BLaER1 treated with 17β-estradiol and CSF1 and Interleukin-3, amounts not matched to agents 10 nM and 100 nM (cell line): ENCODE results near the gene CASZ1.

Source experiments
- H3K27ac ChIP-seq, 11 experiments: shearing (Covaris generic); formaldehyde crosslinking; 2 replicates each; pipeline ENCODE4 v1.8.1; 2022
- H3K27me3 ChIP-seq, 11 experiments: shearing (Covaris generic); formaldehyde crosslinking; 2 replicates each; pipeline ENCODE4 v1.8.1; 2022
- H3K36me3 ChIP-seq, 11 experiments: shearing (Covaris generic); formaldehyde crosslinking; 2 replicates each; pipeline ENCODE4 v1.8.1; 2022
- H3K4me1 ChIP-seq, 10 experiments: shearing (Covaris generic); formaldehyde crosslinking; 2 replicates each; pipeline ENCODE4 v1.8.1; 2022
- H3K4me2 ChIP-seq, 11 experiments: shearing (Covaris generic); formaldehyde crosslinking; 2 replicates each; pipeline ENCODE4 v1.8.1; 2022
- H3K4me3 ChIP-seq, 10 experiments: shearing (Covaris generic); formaldehyde crosslinking; 2 replicates each; pipeline ENCODE4 v1.8.1; 2022
- H3K9ac ChIP-seq, 11 experiments: shearing (Covaris generic); formaldehyde crosslinking; 2 replicates each; pipeline ENCODE4 v1.8.1; 2022
- H3K9me3 ChIP-seq, 11 experiments: shearing (Covaris generic); formaldehyde crosslinking; replicated peaks in 1 of 11; 2 replicates each; pipeline ENCODE4 v1.8.1; 2022
- H4K20me1 ChIP-seq, 11 experiments: shearing (Covaris generic); formaldehyde crosslinking; 2 replicates each; pipeline ENCODE4 v1.8.1; 2022
- Cebpa-rat ChIP-seq, 11 experiments: shearing (Covaris generic); IDR thresholded peaks; 2 replicates each; pipeline ENCODE4 v1.8.1; 2022

CASZ1 gene

DNA sequence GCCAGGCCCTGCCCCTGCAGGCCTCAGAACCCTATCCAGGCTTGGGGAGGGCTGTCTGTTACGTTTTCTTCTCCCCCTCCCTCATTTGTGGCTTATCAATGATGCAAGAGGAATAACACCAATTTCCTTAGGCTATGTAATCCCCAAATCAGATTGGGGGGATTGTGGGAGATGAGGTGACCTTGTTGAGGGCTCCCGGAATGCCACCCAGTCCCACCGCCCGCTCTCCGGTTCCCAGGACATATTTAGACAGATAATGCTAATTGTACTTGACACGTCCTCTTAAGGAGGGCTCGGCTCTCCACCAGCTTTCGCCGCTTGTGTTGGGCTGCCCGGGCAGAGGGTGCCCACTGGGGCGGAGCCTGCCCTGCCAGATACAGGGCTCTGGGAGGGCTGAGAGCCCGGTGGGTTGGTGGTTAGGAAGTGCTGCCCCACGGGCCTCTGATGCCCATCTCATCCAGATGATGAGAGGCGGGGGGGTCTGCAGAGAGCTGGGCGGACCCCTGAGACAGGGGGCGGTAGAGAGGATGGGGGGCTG, 90.0 kb downstream of the CASZ1 start:
- no peak overlapping the region for H3K4me2 ChIP-seq
- H3K9ac ChIP-seq: no peak overlapping the region
- H3K4me1 ChIP-seq: peaks cover 0 to 8% (median 6%) of the 10 kb centered on the region in 10 experiments; a peak in 13 of 20 replicates
- H3K27ac ChIP-seq: no peak overlapping the region
- H3K27me3 ChIP-seq: no peaks in the 10 kb centered on the region
- TF ChIP-seq Cebpa-rat (IDR thresholded peaks at IDR 0.05): no peak
- H4K20me1 ChIP-seq: peaks cover 0 to 13% (median 0%) of the 10 kb centered on the region in 11 experiments; a peak in 3 of 22 replicates
- no peaks in the 10 kb centered on the region for H3K36me3 ChIP-seq
- H3K9me3 ChIP-seq: no peaks in the 10 kb centered on the region
- H3K4me3 ChIP-seq: no peak overlapping the region

DNA sequence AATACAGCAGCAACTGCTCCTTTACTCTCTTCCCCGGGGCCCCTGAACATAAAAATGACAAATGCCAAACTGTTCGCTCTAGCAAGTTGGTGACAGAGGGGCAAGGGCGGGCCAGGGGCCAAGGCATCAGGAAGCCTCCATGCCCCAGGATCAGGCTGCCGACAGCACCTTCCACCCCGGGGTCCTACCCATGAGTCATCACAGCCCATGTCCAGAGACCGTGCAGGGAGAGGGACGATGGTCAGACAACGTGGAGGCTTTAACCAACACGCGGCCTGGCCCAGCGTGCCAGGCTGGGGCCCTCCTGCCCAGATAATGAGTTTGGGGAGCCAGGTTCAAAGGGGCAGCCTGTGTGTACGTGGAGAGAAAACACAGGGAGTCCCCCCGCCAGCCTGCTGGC, 90.5 kb downstream of the CASZ1 start:
- Histone ChIP-seq H3K27me3 (no peaks in the 10 kb centered on the region), H3K4me2 (no peak overlapping the region), H4K20me1 (peaks cover 0 to 18% (median 0%) of the 10 kb centered on the region in 11 experiments; a peak in 3 of 22 replicates), H3K4me1 (peaks cover 0 to 13% (median 11%) of the 10 kb centered on the region in 10 experiments; a peak in 14 of 20 replicates), H3K4me3 (no peak overlapping the region), H3K9ac (no peak overlapping the region), H3K27ac (no peak overlapping the region), H3K36me3 (no peaks in the 10 kb centered on the region), H3K9me3 (no peaks in the 10 kb centered on the region)
- no peak for TF ChIP-seq Cebpa-rat (IDR thresholded peaks at IDR 0.05)

GRCh38 chr1:10704368-10704882, 92.0 kb downstream of the CASZ1 start:
- Histone ChIP-seq H3K36me3 (no peaks in the 10 kb centered on the region), H4K20me1 (peaks cover 0 to 22% (median 0%) of the 10 kb centered on the region in 11 experiments; a peak in 3 of 22 replicates), H3K9me3 (no peaks in the 10 kb centered on the region), H3K4me3 (no peak overlapping the region), H3K9ac (no peak overlapping the region), H3K27me3 (peaks cover 0 to 6% (median 0%) of the 10 kb centered on the region in 11 experiments; a peak in 1 of 22 replicates), H3K4me1 (peaks cover 0 to 25% (median 21%) of the 10 kb centered on the region in 10 experiments; a peak in 16 of 20 replicates), H3K4me2 (no peak overlapping the region), H3K27ac (no peak overlapping the region)
- no peak for TF ChIP-seq Cebpa-rat (IDR thresholded peaks at IDR 0.05)

- no peak for TF ChIP-seq Cebpa-rat (IDR thresholded peaks at IDR 0.05)
- H3K4me3 ChIP-seq: no peak overlapping the region
These were observed 92.7 kb downstream of the CASZ1 start for GRCh38 chr1:10703702-10704101.

DNA sequence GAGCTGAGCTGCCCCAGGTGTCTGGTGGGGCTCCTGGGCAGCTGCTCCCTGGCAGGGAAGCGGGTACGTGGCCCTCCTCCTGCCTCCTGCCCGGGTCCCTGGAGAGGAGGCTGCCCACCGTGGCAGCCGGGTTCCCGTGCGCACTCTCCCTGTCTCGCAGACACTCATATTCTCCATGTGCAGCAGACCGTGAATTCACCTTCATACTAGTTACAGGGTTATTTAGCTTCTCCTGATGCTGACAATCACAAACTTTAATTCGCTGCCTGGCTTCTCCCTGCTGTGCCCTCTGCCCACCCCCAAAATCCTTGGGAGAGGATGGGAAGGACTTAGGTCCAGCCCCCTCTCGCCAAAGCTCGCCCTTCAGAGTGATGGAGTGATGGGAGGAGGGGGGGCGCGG, 95.3 kb downstream of the CASZ1 start:
- no peak overlapping the region for H3K4me3 ChIP-seq
- H3K4me1 ChIP-seq: peaks cover 10 to 34% (median 32%) of the 10 kb centered on the region in 10 experiments
- peaks cover 0 to 21% (median 0%) of the 10 kb centered on the region in 11 experiments; a peak in 3 of 22 replicates for H4K20me1 ChIP-seq
- H3K4me2 ChIP-seq: peak overlapping the region in 8 of 11 experiments; percentile 33 to 69 (median 63); a peak in 14 of 22 replicates
- H3K36me3 ChIP-seq: no peaks in the 10 kb centered on the region
- no peak overlapping the region for H3K9ac ChIP-seq
- peaks cover 0 to 8% (median 0%) of the 10 kb centered on the region in 11 experiments; a peak in 5 of 22 replicates for H3K27me3 ChIP-seq
- no peak overlapping the region for H3K27ac ChIP-seq
- no peaks in the 10 kb centered on the region for H3K9me3 ChIP-seq
- TF ChIP-seq Cebpa-rat (IDR thresholded peaks at IDR 0.05): no peak

More at GRCh38 chr1:10703702-10704101, 92.7 kb downstream of the CASZ1 start:
- no peak overlapping the region for H3K9ac ChIP-seq
- H3K9me3 ChIP-seq: no peaks in the 10 kb centered on the region
- peaks cover 4 to 32% (median 28%) of the 10 kb centered on the region in 10 experiments for H3K4me1 ChIP-seq
- no peak overlapping the region for H3K4me2 ChIP-seq
- no peak overlapping the region for H3K27ac ChIP-seq
- H4K20me1 ChIP-seq: peaks cover 0 to 26% (median 0%) of the 10 kb centered on the region in 11 experiments; a peak in 3 of 22 replicates
- peaks cover 0 to 8% (median 0%) of the 10 kb centered on the region in 11 experiments; a peak in 1 of 22 replicates for H3K27me3 ChIP-seq
- no peaks in the 10 kb centered on the region for H3K36me3 ChIP-seq

DNA sequence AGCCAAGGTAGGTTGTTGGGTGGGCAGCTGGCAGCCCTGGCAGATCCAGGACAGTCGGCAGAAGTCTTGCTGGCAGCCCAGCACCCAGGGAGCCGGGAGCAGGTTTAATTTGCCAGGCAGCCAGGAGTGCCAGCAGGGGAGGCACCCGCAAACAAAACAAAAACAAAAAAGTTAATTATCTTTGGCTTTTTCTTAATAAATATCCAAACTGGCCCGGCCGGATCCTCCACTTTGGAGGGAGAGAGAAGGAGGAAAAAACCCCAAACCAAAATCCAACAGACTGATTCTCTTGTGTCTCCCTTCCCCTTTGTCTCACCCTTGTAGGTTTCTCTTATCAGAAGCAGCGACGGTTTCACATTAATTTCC, 97.0 kb downstream of the CASZ1 start:
- Histone ChIP-seq H3K27ac (no peak overlapping the region), H3K4me1 (peaks cover 10 to 40% (median 33%) of the 10 kb centered on the region in 10 experiments), H3K4me3 (no peak overlapping the region), H3K36me3 (no peaks in the 10 kb centered on the region), H4K20me1 (peaks cover 0 to 23% (median 0%) of the 10 kb centered on the region in 11 experiments; a peak in 3 of 22 replicates), H3K9me3 (no peaks in the 10 kb centered on the region), H3K27me3 (peaks cover 7 to 22% (median 13%) of the 10 kb centered on the region in 11 experiments), H3K9ac (no peak overlapping the region), H3K4me2 (peak overlapping the region in 9 of 11 experiments; percentile 11 to 56 (median 49); a peak in 15 of 22 replicates)
- TF ChIP-seq Cebpa-rat (IDR thresholded peaks at IDR 0.05): no peak

DNA sequence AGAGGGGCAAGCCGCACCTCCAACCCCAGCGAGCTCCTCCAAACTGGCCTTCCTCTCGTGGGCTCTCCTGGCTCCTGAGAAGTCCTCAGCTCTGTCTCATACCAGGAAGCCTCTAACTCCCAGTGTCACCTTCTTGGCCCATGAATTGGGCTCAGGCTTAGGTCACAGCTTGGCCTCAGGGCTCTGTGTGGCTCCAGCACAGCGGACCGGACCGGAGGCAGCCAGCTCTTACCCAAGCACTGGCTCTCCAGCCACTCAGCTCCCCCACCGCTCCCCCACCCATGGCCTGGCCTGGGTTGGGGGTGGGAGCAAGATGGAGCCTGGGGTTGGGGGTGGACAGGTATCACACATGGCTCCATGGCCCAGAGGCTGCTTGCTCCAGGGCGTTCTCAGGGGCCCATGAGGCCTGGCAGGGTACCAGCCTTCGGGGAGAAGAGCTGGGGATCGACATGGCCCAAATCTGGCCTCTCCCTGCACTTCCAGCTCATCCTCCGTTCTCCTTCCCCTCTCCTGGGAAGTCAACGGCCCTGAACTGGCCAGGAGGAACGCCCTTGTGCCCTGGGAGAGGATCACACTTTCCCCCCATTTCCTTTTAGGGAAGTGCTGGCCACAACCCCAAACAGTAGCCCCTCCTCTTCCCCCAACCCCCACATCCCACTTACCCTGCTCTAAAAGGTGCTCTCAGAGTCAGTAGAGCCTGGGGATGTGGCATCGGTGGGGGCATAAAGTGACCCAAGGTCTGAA, 97.5 kb downstream of the CASZ1 start:
- Histone ChIP-seq H3K4me2 (peak overlapping the region; percentile 11 to 56 (median 49); a peak in 21 of 22 replicates), H3K27me3 (peaks cover 7 to 24% (median 13%) of the 10 kb centered on the region in 11 experiments), H3K9me3 (no peaks in the 10 kb centered on the region), H3K4me3 (no peak overlapping the region), H3K9ac (no peak overlapping the region), H3K27ac (no peak overlapping the region), H4K20me1 (peaks cover 0 to 23% (median 0%) of the 10 kb centered on the region in 11 experiments; a peak in 3 of 22 replicates), H3K36me3 (no peaks in the 10 kb centered on the region), H3K4me1 (peaks cover 10 to 40% (median 33%) of the 10 kb centered on the region in 10 experiments)
- no peak for TF ChIP-seq Cebpa-rat (IDR thresholded peaks at IDR 0.05)

- Histone ChIP-seq H3K9ac (0 out of 22 replicates have a peak overlapping the region, but pooled peaks of 1 of the 11 experiments have one; percentile 14), H3K36me3 (no peaks in the 10 kb centered on the region), H3K4me2 (no peak overlapping the region), H3K4me3 (no peak overlapping the region), H4K20me1 (peaks cover 0 to 23% (median under 1%) of the 10 kb centered on the region in 11 experiments; a peak in 8 of 22 replicates), H3K4me1 (peaks cover 10 to 47% (median 40%) of the 10 kb centered on the region in 10 experiments), H3K9me3 (no peaks in the 10 kb centered on the region), H3K27me3 (peaks cover 7 to 33% (median 19%) of the 10 kb centered on the region in 11 experiments), H3K27ac (no peak overlapping the region)
- no peak for TF ChIP-seq Cebpa-rat (IDR thresholded peaks at IDR 0.05)
These were observed 98.8 kb downstream of the CASZ1 start for GRCh38 chr1:10697621-10698160.

DNA sequence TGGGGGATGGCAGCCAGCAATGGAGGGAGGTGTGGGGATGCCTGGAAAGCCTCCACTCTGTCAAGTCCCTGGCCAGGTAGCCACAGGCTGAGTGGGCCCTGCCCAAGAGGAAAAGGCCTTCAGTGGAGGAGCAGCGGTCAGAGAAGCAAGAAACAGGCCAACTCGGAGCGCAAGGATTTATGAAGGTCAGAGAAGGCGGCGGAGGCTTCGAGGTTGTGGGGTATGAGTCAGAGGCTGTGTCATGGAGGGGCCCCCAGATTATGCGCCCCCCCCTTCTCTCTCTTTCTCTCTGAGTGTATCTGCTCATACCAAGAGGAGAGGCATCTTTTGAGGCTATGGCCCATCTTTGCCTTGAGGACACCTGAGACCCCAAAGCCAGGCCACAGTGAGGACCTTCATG, 99.5 kb downstream of the CASZ1 start:
- Histone ChIP-seq H3K9me3 (no peaks in the 10 kb centered on the region), H4K20me1 (peaks cover 0 to 26% (median 8%) of the 10 kb centered on the region in 11 experiments; a peak in 9 of 22 replicates), H3K27me3 (peaks cover 7 to 33% (median 19%) of the 10 kb centered on the region in 11 experiments), H3K27ac (no peak overlapping the region), H3K4me1 (peaks cover 13 to 53% (median 46%) of the 10 kb centered on the region in 10 experiments), H3K4me3 (no peak overlapping the region), H3K9ac (no peak overlapping the region), H3K36me3 (no peaks in the 10 kb centered on the region), H3K4me2 (no peak overlapping the region)
- TF ChIP-seq Cebpa-rat (IDR thresholded peaks at IDR 0.05): no peak
